Neuronal stem cell (in vitro differentiated cells): ENCODE results near the gene SPTY2D1.

Experiments
- DNase-seq: peaks from one replicate; pipeline ENCODE4 v3.0.0-alpha.2; 2013; ENCODE audit warnings: low spot score
- H2AFZ ChIP-seq: one replicate; pipeline ENCODE4 v1.6.1; 2013; ENCODE audit warnings: mild to moderate bottlenecking, low read length, inconsistent platforms
- H2AK5ac ChIP-seq: 2 replicates; pipeline ENCODE4 v1.6.1; 2013; ENCODE audit warnings: low read depth, mild to moderate bottlenecking, inconsistent platforms, low read length, moderate library complexity, mixed read lengths
- H2BK120ac ChIP-seq: 2 replicates; pipeline ENCODE4 v1.6.1; 2013; ENCODE audit warnings: low read depth, mild to moderate bottlenecking, inconsistent platforms, low read length, moderate library complexity, mixed read lengths
- H2BK12ac ChIP-seq: one replicate; pipeline ENCODE4 v1.6.1; 2013; ENCODE audit warnings: low read length, inconsistent platforms
- H2BK15ac ChIP-seq: 2 replicates; pipeline ENCODE4 v1.6.1; 2013; ENCODE audit warnings: mild to moderate bottlenecking, low read length, inconsistent platforms, mixed read lengths
- H2BK5ac ChIP-seq: one replicate; pipeline ENCODE4 v1.6.1; 2013; ENCODE audit warnings: inconsistent platforms, mild to moderate bottlenecking, low read length, moderate library complexity
- H3K14ac ChIP-seq: one replicate; pipeline ENCODE4 v1.6.1; 2013; ENCODE audit warnings: low read length, inconsistent platforms
- H3K18ac ChIP-seq: 2 replicates; pipeline ENCODE4 v1.6.1; 2013; ENCODE audit warnings: low read length, inconsistent platforms
- H3K23ac ChIP-seq: 2 replicates; pipeline ENCODE4 v1.6.1; 2013; ENCODE audit warnings: low read depth, mild to moderate bottlenecking, mixed read lengths, low read length, inconsistent platforms; ENCODE audit not compliant: poor library complexity
- H3K27ac ChIP-seq: replicated peaks from 3 replicates; pipeline ENCODE4 v1.5.1; 2013; ENCODE audit warnings: low read length, inconsistent platforms
- H3K27me3 ChIP-seq, 3 experiments: 2 replicates each; pipeline ENCODE4 v1.6.1; 2013; ENCODE audit warnings: low read length in 3 of 3, mild to moderate bottlenecking in 2 of 3, inconsistent platforms in 1 of 3, low read depth in 1 of 3, mixed read lengths in 1 of 3, moderate library complexity in 1 of 3; ENCODE audit not compliant: control insufficient read depth in 3 of 3, insufficient read depth in 3 of 3
- H3K36me3 ChIP-seq, 2 donors: replicated peaks in 1 of 2; 2 replicates each; pipeline ENCODE4 v1.6.1; 2013; ENCODE audit warnings: low read length in 2 of 2; ENCODE audit not compliant: control insufficient read depth in 2 of 2, insufficient read depth in 2 of 2
- H3K4ac ChIP-seq: 2 replicates; pipeline ENCODE4 v1.6.1; 2013; ENCODE audit warnings: inconsistent platforms, mild to moderate bottlenecking, low read length, moderate library complexity
- H3K4me1 ChIP-seq, 2 donors: 1 replicate in 1 of 2; 2 replicates in 1 of 2; pipeline ENCODE4 v1.6.1; 2013; ENCODE audit warnings: low read length in 2 of 2, low read depth in 1 of 2; ENCODE audit not compliant: control insufficient read depth in 2 of 2, insufficient read depth in 1 of 2
- H3K4me2 ChIP-seq: one replicate; pipeline ENCODE4 v1.6.1; 2013; ENCODE audit warnings: mild to moderate bottlenecking, low read length, inconsistent platforms; ENCODE audit not compliant: insufficient read depth, poor library complexity, severe bottlenecking
- H3K4me3 ChIP-seq, 2 donors: 2 replicates each; pipeline ENCODE4 v1.5.1; 2013; ENCODE audit warnings: low read length in 2 of 2, mild to moderate bottlenecking in 2 of 2, inconsistent platforms in 1 of 2, moderate library complexity in 1 of 2
- H3K79me1 ChIP-seq: one replicate; pipeline ENCODE4 v1.6.1; 2013; ENCODE audit warnings: low read depth, mild to moderate bottlenecking, inconsistent platforms, low read length, moderate library complexity
- H3K9ac ChIP-seq: one replicate; pipeline ENCODE4 v1.6.1; 2013; ENCODE audit warnings: mild to moderate bottlenecking, low read depth, low read length, inconsistent platforms; ENCODE audit not compliant: poor library complexity
- H3K9me3 ChIP-seq, 2 donors: replicated peaks in 1 of 2; 2 replicates each; pipeline versions ENCODE3 to v1.6.1; 2013; ENCODE audit warnings: low read length in 2 of 2, mild to moderate bottlenecking in 2 of 2, inconsistent platforms in 1 of 2, low read depth in 1 of 2, mixed read lengths in 1 of 2, moderate library complexity in 1 of 2; ENCODE audit not compliant: control insufficient read depth in 2 of 2, insufficient read depth in 1 of 2
- H4K8ac ChIP-seq: one replicate; pipeline ENCODE4 v1.6.1; 2013; ENCODE audit warnings: low read depth, mild to moderate bottlenecking, inconsistent platforms, low read length, moderate library complexity
- H4K91ac ChIP-seq: one replicate; pipeline ENCODE4 v1.6.1; 2013; ENCODE audit warnings: low read length, low read depth, mild to moderate bottlenecking, inconsistent platforms; ENCODE audit not compliant: poor library complexity
- WGBS, 2 donors: extraction: QIAGEN DNeasy Blood & Tissue Kit; methylation state at CpG; one replicate each; pipeline ENCODE4 v1.1.7; 2013; ENCODE audit warnings: missing lambda C conversion rate in 2 of 2, mixed read lengths in 1 of 2; ENCODE audit not compliant: insufficient read length in 2 of 2, insufficient replicate concordance in 1 of 2; ENCODE audit errors: extremely low coverage in 2 of 2; 5-methylcytosine and 5-hydroxymethylcytosine counted together

Gene SPTY2D1

DNA sequence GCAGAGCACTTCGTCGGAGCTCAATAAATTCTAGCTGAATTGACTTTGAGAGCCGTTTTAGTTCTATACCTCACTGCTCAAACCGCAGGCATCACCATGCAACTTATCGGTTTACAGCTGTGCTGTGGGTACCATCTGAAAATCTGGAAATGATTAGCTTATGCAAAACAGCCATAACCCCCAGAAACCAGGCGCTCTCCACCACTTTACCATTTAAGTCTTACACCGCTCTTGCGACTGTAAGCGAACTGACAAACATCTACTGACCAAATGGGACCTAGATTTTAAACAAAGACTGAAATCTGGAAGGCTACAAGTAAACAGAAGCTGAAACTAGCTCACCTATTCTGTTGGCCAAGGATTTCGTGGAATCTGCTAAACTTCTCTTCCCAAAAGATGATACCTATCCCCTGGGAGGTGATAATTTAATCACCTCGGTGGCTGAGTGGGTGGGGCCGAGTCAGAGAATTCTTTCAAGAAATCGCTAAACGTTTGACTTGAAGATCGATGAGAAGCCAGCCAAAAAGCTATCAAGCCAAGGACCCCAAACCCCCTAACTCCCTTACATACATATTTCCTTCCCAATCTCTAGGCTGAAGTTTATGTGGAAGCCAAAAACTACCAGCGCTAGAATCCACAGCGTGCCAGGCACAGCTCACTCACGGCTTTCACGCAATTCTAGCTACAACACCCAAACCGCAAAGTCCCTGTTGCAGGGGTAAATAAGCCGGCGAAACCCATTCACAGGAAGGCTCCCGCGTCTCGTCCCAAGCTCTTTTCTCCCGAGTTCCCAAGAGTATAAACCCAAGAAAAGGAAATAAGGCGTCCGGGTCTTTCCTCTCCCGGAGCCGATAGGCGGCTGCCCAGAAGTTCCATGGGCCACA is 644 bp downstream of the SPTY2D1 start:
- peak overlapping the region; percentile 6 for H2AK5ac ChIP-seq
- no peak overlapping the region for H3K4ac ChIP-seq
- H3K27me3 ChIP-seq = no peaks in the 10 kb centered on the region
- H3K79me1 ChIP-seq = peaks cover 6% of the 10 kb centered on the region
- H2BK15ac ChIP-seq = no peak overlapping the region
- peak overlapping the region; percentile 74 for H3K4me2 ChIP-seq
- no peaks in the 10 kb centered on the region for H3K9me3 ChIP-seq
- H4K91ac ChIP-seq = no peak overlapping the region
- WGBS, 2 donors = no CpG with 5 or more reads among the region's 31 CpGs
- H3K27ac ChIP-seq = no peak overlapping the region
- no peak overlapping the region for H2BK5ac ChIP-seq
- H3K14ac ChIP-seq = no peak overlapping the region
- no peak overlapping the region for H2BK12ac ChIP-seq
- no peaks in the 10 kb centered on the region for H3K36me3 ChIP-seq
- no peak overlapping the region for H4K8ac ChIP-seq
- H3K4me1 ChIP-seq = peaks cover 5 to 7% of the 10 kb centered on the region in 2 donors
- peak overlapping the region; percentile 79 for H3K9ac ChIP-seq
- no peak overlapping the region for H2BK120ac ChIP-seq
- peak overlapping the region; percentile 85 to 99 for H3K4me3 ChIP-seq
- no peak overlapping the region for H3K23ac ChIP-seq
- no peak for DNase-seq
- peak overlapping the region; percentile 96 for H2AFZ ChIP-seq
- no peak overlapping the region for H3K18ac ChIP-seq

DNA sequence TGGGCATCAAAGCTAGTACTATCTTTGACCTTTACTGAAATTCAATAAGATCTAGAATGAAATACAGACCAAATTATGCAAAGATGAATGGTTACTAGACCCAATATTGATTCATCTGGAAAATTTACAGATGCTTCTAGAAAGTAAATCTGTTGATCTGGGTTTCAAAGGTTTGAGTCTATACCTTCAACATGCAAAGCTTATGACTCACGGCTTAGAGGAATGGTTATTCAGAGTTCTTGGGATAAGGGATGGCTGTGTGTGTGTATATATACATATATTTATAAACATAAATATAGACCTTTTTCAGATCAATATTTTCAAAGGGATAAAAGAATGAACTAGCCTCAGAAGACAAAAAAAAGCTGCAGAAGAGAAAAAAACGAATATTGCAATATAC is 1.3 kb downstream of the SPTY2D1 start:
- Histone ChIP-seq H3K27ac (no peak overlapping the region), H2BK15ac (no peak overlapping the region), H2BK12ac (no peak overlapping the region), H3K79me1 (peaks cover 6% of the 10 kb centered on the region), H3K18ac (no peak overlapping the region), H3K14ac (no peak overlapping the region), H3K4me1 (peaks cover 5 to 7% of the 10 kb centered on the region in 2 donors), H3K36me3 (no peaks in the 10 kb centered on the region), H2AK5ac (no peak overlapping the region), H2BK120ac (no peak overlapping the region), H4K91ac (no peak overlapping the region), H3K27me3 (no peaks in the 10 kb centered on the region), H3K9me3 (no peaks in the 10 kb centered on the region), H4K8ac (no peak overlapping the region), H3K4me3 (peak overlapping the region in 1 of 2 donors; percentile 85), H2AFZ (no peak overlapping the region), H3K9ac (no peak overlapping the region), H3K4me2 (no peak overlapping the region), H3K23ac (no peak overlapping the region), H3K4ac (no peak overlapping the region), H2BK5ac (no peak overlapping the region)
- no peak for DNase-seq
- no CpG with 5 or more reads among the region's 2 CpGs for WGBS, 2 donors

DNA sequence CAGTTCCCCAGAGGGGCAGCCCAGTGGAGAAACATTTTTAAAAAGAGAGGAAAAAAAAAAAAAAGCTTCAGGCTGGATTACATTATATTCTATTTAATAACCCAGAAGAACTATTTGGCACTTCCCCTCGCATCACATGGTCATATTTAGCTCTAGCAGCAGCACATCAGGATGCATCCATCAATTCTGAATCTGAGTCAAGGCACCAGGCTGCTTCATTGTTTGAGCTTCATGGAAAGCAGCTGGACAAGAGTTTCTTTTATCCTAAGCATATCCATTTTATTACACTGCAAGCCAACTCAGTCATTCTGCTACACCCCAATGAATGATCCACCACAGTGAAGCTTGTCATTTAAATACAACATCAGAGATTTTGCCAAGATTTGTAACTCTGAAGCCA is 10.0 kb downstream of the SPTY2D1 start:
- Histone ChIP-seq H3K9me3 (no peaks in the 10 kb centered on the region), H3K27me3 (no peaks in the 10 kb centered on the region), H3K14ac (no peak overlapping the region), H4K91ac (no peak overlapping the region), H3K4me3 (no peak overlapping the region), H2AK5ac (no peak overlapping the region), H2BK12ac (no peak overlapping the region), H3K36me3 (no peaks in the 10 kb centered on the region), H3K27ac (no peak overlapping the region), H3K79me1 (peaks cover 4% of the 10 kb centered on the region), H3K23ac (no peak overlapping the region), H3K18ac (no peak overlapping the region), H3K9ac (no peak overlapping the region), H2BK120ac (no peak overlapping the region), H2BK5ac (no peak overlapping the region), H3K4ac (no peak overlapping the region), H2AFZ (no peak overlapping the region), H3K4me2 (no peak overlapping the region), H2BK15ac (no peak overlapping the region), H4K8ac (no peak overlapping the region), H3K4me1 (no peaks in the 10 kb centered on the region)
- no CpG with 5 or more reads among the region's 1 CpG for WGBS, 2 donors
- no peak for DNase-seq

DNA sequence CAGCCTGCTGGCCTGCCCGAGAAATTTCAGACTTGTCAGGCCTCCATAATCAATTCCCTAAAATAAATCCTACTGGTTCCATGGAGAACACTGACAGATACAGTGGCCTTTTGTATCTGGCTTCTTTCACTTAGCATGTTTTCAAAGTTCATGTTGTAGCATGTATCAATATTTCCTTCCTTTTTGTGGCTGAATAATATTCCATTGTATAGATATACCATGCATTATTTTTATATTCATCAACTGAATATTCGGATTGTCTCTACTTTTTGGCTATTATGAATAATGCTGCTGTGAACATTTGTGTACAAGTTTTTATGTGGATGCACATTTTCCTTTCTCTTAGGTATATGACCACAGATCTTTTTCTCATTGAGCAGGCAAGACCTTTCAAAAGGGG is 10.4 kb downstream of the SPTY2D1 start:
- Histone ChIP-seq H4K8ac (no peak overlapping the region), H4K91ac (no peak overlapping the region), H2AK5ac (no peak overlapping the region), H3K14ac (no peak overlapping the region), H3K4me3 (no peak overlapping the region), H3K27ac (no peak overlapping the region), H2BK12ac (no peak overlapping the region), H2AFZ (no peak overlapping the region), H3K9me3 (no peaks in the 10 kb centered on the region), H3K9ac (no peak overlapping the region), H3K18ac (no peak overlapping the region), H3K4me1 (no peaks in the 10 kb centered on the region), H3K4me2 (no peak overlapping the region), H2BK5ac (no peak overlapping the region), H3K27me3 (no peaks in the 10 kb centered on the region), H3K4ac (no peak overlapping the region), H3K23ac (no peak overlapping the region), H2BK120ac (no peak overlapping the region), H3K36me3 (no peaks in the 10 kb centered on the region), H3K79me1 (peaks cover 2% of the 10 kb centered on the region), H2BK15ac (no peak overlapping the region)
- no peak for DNase-seq
- WGBS, 2 donors = no CpG with 5 or more reads among the region's 2 CpGs
